HCT116 (cell line): ENCODE results near the gene ZNF333. TPM values are rescaled to one million over a fixed set of nuclear protein-coding genes. Genes with fewer than 3 reads are reported as not detected.

Experiments
- total RNA-seq: library from RNA; stranded (reverse); gene quantifications from one replicate; pipeline ENCODE4 v1.2.1, GENCODE V29; 2021; ENCODE audit not compliant: unreplicated experiment

The ZNF333 gene
- total RNA-seq, 1 experiment from 2014 or later: 9.2 TPM

Other genes with a start within 250 kb of the ZNF333 start
- 1.1 TPM for gene PTGER1, start 214.7 kb upstream of the ZNF333 start, total RNA-seq
- 103 TPM for gene GIPC1, start 193.9 kb upstream of the ZNF333 start, total RNA-seq
- gene DNAJB1, start 171.7 kb upstream of the ZNF333 start, total RNA-seq: 175 TPM
- gene TECR, start 160.5 kb upstream of the ZNF333 start, total RNA-seq: 232 TPM
- gene NDUFB7, start 118.0 kb upstream of the ZNF333 start, total RNA-seq: 167 TPM
- gene CLEC17A, start 107.0 kb upstream of the ZNF333 start, total RNA-seq: not detected
- not detected for gene ADGRE3, start 15.2 kb upstream of the ZNF333 start, total RNA-seq
- 8.4 TPM for gene ADGRE2, start 88.5 kb downstream of the ZNF333 start, total RNA-seq
- gene OR7A5, start 145.1 kb downstream of the ZNF333 start, total RNA-seq: not detected
- not detected for gene OR7C1, start 145.1 kb downstream of the ZNF333 start, total RNA-seq
- not detected for gene OR7A10, start 158.9 kb downstream of the ZNF333 start, total RNA-seq
- gene OR7A17, start 196.1 kb downstream of the ZNF333 start, total RNA-seq: not detected